GDM1 (cell line): ENCODE measurements around the gene SLC24A4.

Experiments used
- DNase-seq: peaks from one replicate; lab custom pipeline; 2025; lab: John Stamatoyannopoulos, UW

SLC24A4 gene

DNA sequence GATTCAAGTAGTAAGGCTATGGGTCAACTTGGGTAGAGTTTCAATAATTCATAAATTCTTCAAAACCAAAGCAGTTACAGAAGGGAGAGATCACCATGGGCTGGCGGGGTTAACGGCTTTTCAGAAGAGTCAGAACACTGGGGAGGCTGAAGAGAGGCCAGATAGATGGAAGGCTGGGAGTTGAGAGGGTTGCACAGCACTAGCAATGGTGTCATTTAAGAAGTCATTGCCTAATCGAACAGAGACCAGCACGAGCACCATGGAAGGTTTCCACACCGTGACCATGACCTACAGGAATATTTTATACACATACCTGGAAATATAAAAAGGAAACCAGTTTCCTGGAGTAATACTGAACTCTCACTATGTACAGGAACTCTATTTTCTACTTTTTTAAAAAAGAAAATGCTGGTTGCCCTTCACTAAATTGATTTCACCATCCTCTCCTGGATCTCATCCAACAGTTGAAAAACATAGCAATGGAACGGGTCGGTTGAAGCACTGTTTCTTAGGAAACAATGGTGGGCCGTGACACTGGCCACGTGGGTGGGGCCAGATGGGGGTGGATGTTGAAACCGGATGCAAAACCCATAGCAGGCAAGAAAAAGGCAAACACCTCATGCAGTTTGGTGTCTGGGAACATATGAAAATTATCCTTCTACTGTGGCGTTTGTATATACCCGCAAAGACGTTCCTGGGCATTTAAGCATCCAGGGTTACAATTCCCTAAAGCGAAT, 152.7 kb downstream of the SLC24A4 start:
- DNase-seq: no peak

DNA sequence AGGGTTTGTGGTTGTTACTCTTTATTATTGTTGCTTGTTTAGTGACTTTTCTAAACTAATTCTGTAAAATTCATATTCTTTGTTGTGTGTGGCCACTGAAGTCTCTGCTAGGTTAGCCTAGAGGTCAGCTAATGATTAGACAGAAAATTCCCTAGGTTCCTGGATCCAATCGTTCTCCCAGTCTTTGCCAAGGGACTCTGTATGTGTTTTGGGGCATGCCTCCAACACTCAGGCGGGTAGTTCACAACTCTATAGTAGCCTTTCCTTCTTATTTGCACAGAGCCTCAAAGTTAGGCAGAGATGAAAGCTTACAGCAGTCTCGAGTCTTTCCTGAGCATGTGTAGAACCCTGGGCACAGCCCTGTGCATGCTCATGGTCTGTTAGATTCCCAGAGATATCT, 157.9 kb downstream of the SLC24A4 start:
- no peak for DNase-seq

DNA sequence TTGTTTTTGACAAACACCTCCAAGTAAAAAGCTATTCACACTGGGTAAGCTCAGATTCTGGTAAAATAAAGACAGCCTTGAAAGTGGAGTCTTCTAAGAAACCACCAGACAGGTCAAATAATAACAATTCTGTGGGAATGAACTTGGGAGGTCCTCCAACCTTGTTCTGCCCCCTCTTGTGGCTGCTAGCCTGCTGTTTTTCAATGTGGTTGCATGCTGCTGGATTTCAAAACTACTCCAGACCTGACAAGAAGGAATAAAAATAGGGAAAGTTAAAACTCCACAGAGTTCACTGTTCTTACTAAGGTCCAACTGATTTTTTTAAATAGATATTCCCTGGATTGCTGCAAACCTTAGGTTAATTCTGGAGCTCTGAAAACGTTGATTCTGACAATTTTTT, 158.4 kb downstream of the SLC24A4 start:
- no peak for DNase-seq

DNA sequence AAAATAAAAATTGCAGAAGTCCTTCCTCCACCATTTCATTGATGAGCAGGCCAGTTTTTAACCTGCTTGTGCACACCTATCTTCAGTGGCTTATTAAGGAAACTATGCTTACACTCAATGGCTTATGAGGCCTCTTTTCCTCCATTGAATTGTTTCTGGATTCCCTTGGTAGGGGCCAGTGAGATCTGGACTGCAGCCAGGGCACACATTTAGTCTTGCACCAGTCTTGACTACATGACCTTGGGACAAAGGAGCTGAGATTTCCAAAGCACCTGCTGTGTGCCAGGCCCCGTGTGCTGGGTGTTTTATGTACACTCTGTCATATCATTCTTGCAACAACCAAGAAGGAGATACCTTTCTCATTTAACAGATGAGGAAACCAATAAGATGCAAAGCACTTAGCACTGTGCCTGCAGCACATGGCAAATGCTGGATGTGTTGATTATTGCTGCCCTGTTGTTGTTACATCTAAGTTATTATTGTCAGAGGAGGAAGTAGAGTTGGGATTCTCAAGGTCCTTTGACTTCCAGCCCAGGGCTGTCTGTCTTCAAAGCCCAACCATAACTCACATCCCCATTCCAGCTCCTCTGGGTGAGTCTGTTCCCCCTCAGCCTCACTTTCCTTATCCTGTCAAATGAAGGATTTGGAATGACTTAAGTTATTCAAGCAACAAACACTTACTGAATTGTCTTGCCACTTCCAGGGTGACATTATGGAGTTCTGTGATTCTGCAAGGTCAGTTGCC, 159.0 kb downstream of the SLC24A4 start:
- no peak for DNase-seq

DNA sequence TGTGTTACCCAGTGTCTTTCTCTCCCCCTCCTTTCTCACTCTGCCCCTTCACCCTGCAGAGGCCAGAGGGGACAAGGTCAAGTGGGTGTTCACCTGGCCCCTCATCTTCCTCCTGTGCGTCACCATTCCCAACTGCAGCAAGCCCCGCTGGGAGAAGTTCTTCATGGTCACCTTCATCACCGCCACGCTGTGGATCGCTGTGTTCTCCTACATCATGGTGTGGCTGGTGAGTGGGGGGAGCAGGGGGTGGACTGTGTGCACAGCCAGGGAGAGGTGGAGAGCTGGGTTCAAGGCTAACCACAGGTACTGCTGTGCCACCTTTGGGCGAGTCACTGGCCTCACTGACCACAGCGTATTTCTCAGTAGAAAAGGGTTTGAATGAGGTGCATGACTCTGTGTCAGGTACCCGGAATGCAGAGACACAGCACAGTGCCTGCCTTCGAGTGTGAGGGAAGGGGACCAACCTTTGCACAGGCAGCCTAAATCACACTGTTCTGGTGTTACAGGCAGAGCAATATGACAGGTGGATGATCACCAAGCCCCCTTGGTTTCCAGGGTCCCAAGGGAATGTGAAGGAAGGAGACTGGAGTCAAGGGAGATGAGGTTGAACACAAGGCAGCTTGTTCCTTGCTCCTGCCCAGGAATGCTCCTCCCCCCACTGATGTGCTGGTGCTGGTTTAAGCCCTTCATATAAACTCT, 159.8 kb downstream of the SLC24A4 start:
- DNase-seq: no peak

DNA sequence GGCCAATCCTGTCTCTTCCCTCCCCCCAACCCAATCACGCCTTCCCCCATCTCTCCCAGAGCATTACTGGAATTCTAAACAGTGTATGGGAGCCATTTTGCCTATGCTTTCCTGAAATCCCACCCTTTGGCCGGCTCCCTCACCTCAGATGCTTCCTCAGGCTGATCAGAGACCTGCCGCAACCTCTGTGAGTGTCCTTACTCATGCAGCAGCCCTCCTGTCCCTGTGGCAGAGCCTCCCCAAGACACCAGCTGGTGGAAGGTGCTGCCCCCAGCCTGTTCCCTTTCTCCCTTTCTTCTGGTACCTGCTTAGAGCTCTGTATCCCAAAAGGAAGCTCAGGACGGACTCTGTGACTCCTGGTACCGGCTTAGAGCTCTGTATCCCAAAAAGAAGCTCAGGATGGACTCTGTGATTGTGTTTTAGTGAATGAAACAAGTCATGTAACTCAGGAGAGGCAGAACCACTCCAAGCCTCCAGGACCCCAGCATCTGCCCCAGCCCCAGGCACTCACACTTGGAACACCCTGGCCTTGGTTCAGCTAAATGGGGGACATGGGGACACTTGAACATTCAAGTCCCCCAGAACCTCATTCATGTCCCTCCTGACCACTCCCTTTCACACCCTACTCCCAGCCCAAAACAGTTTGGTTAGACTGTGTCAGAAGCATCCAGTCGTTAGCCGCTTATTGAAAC, 161.3 kb downstream of the SLC24A4 start:
- no peak for DNase-seq

DNA sequence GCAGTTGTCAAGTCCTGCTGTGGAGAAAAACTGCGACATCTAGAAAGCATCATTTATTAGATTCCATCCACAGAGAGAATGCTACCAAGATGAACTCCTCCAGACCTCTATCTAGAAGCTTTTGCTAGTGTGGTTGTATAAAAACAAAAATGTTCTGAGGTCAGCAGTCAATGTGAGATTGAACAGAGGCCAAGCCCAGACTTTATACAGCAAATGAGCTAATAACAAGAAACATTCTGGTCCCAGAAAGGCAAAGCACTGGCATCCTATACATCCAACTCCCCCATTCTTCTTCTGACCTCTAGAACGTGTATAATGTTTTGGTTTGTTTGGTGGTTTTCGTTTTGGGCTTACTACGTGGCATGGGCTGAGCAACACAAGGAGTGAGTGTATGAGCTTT, 163.9 kb downstream of the SLC24A4 start:
- no peak for DNase-seq

DNA sequence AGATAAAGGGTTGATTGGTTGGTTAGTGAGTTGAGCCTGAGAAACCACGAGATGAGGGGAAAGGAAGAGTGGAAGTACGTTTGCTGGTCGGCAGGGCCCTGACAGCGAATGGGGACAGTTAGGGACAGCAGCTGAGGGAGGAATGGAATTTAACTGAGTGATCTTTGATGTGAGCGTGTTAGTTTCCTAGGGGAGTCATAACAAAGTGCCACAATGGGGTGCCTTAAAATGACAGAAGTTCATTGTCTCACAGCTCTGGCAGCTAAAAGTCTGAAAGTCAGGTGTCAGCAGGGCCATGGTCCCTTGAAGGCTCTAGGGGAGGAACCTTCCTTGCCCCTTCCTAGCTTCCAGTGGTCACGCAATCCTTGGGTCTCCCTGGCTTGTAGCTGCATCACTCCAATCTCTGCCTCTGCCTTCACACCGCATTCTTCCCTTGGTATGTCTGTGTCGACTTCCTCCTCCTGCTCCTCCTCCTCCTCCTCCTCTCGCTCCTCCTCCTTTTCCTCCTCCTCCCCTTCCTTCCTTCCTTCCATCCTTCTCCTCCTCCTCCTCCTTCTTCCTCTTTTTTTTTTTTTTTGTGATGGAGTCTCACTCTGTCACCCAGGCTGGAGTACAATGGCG, 164.7 kb downstream of the SLC24A4 start:
- DNase-seq: peak; percentile 12

DNA sequence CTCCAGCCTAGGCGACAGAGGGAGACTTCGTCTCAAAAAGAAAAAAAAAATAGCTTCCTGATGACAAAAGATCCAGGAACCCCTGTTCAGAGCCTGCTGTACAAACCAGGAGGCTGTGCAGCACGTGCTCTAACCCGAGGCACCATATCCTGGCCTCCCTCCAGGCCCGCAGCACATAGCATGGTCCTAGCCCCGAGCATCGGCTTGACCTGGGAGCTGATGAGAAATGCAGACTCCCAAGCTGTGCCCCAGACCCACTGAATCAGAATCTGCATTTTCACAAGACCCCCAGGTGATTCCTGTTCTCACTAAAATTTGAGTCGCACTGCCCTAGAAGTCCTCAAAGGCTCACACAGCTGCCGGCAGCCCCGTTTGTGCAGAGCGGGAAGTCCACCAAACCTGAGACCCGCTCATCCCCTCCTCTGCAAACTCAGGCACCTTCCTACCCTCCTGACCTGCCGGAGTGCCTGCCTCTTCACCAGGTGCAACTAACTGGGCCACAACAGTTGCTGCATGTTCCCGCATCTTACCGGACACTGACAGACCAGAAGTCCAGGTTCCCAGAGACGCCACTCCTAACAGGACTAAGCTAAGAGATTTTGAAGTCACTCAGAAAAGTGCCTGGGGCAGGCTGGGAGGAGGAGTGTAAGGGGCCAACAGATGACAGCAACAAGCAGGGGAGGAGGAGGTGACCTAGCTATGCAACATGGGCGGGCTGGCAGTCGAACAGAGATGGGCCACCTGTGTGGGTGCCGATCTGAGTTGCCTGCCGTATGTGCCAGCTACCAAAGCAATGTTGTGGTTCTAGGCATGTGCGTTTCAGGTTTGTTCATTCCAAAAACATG, 166.7 kb downstream of the SLC24A4 start:
- no peak for DNase-seq

DNA sequence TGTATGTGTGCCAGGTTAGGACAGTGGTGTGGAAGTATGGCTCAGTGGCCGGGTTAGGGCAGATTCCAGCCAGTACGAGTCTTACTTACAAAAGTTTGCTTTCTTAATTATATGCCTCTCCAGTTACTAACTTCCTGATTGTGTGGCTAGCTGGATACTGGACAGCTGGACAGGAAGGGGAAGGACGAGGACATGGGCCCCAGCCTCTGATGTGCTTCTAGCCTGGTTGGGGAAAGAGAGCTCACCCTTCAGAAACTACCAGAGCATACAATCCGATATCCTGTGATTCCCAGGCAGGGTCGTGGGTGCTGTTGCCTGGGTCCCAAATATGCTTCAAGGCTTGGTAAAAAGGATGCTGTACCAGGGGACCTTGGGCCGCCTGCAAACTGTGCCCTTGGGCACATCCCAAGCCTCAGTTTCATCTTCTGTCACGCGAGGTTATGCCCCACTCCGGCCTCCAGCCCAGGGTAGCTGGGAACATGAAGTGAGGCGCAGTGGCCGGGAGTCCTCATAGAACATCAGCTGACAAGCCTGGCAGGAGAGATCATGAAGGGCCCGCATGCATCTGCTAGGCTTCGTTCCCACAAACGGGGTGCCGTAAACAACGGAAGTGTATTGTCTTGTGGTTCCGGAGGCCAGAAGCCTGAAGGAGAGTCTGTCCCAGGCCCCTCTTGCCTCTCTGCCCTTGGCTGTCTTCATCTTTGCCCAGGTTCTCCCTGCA, 167.4 kb downstream of the SLC24A4 start:
- no peak for DNase-seq

DNA sequence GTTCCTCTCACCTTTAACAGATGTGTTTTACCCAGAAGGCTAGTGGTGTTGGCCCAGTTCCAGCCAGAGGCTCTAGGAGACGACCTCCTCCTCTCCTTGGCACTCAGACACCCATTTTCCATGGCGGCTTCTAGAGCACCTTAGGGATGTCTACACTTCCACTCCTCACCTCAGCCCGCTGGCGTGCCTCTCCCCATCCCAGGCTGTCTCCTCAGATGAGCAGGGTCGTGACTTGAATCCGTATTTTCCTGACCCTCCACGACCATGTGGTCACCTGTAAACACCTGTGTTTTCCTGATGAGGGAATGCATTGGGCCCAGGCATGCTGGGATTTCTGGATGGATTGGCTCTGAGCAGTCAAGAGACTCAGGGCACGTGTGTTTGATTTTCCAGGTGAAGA, 168.8 kb downstream of the SLC24A4 start:
- no peak for DNase-seq

DNA sequence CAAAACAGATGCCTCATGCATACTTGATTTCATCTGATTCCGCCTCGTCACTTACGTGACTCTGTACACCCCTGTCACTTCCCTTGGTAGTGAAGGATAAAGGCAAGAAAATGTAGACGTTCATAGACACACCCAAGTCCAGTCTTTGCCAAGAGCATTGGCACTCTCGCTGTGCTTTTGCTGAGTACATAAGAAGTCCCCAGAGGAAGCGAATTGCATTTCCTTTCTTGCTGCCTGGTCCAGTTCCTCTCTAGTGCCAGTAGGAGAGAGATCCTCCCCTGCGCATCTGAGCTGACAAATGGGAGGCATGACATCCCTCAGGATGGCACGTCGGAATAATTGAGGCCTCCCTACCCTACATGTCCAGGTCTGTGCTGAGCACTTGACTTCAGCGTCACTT, 169.3 kb downstream of the SLC24A4 start:
- no peak for DNase-seq

DNA sequence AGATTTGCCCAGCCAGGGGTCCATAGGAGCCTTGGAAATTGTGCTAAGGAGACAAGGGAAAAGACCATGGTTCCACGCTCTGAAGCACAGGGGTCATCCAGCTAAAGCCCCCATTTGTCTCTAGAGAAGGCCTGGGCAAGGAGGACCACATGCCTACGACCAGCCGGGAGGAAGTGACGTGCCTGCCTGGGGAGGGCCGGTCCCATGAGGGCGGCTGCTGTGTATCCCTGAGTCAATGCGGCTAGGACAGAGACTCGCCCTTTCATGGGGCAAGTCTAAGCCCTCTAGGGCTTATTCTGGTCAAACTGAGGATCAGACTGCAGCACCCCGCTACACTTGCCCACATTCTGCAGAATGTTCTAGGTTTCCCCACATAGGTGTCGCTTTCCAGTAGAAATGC, 170.1 kb downstream of the SLC24A4 start:
- DNase-seq: no peak

DNA sequence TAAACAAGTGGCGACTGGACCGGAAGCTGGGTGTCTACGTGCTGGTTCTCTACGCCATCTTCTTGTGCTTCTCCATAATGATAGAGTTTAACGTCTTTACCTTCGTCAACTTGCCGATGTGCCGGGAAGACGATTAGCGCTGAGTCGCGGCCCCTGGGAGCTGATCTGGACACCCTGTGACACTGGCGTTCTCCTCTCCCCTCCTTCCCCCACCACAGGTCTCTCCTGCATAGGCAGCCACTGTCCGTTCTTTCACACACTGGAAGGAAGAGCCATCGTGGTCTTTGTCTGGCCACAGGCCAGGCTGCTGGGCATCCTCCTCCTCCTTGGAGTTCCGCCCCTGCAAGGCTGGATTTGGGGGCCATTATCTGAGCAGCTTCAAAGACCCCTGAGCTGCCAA, 170.5 kb downstream of the SLC24A4 start:
- no peak for DNase-seq

DNA sequence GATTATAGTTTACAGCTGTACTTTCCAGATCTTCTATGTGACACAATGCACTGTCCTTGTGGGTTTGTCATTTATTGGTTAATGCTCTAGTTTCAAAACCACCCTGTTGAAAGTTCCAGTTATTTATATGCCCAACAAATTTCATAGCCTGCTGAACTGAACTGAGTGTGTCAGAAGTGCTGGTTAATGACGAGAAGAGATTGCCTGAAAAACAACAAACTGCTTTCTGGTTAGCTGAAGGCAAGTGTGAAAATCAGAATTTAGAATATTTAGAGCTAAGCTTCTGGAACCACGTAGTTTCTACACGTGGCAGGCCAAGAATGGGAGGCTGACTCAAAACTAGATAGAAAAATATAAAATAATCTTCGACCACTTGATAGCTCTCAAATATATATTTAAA, 171.5 kb downstream of the SLC24A4 start:
- no peak for DNase-seq

DNA sequence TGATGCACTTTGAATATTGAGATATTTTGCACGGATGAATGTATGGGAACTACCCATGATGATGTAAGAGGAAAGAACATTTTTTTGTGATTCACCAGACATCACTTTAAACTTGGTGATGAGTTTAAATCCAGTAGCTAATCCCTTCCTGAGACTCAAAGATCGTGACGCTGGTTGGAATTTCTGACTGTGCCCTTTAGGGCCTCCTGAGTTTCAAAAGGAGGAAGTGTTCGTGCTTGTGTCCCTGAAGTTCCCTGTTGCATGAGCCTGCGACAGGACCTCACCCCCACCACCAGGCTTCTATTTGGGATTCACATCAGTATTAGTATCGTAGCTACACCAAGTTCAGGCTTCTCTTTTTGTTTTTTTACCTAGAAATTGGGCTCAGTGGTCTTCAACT, 172.1 kb downstream of the SLC24A4 start:
- no peak for DNase-seq

DNA sequence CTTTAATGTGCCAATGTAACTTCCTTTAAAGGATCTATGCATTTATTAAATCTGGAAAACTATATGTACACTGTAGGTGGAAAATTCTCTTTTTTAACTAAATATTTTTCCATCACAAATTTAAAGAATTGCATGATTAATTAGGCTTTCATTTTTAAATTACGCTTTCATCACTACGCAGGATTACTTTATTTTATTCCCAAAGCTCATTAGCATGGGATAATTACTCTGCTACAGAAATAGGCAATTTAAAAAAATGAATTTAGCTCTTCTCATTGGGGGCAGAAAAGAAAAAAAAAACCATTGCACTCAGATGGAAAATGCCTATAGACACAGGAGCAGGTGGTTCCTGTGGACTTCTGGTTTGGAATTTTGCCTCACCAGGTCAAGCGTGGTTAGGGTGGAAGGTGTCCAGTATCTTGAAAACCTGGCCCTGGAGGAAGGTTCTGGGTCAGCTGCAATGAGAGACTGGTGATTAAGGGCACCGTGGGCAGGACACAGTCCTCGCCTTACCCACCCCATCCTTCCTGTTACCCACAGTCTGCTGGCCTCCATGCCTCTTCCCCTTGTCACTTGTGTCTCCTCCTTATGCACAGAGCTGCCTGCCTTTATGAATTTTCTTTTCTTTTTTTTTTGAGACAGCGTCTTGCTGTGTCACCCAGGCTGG, 173.4 kb downstream of the SLC24A4 start:
- DNase-seq: peak; percentile 21

DNA sequence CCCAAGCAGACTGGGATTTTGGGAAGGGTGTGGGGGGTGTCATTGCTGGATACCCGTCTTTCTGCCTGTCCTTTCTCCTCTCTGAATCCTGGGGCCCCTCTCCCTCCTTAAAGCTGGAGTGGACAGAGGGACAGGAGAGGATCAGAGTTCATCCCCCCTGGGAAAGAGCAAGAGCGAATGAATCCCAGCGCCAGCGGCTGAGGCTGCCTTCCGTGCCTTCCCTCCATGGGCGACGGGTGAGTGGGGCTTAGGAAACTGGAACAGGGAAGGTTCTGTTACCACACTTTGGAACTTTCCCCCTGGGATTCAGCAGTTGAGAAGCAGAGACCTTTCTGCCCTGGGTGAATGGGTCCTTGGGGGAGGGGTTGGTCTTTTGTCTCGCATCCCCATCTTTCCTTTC, 174.4 kb downstream of the SLC24A4 start:
- DNase-seq: no peak

DNA sequence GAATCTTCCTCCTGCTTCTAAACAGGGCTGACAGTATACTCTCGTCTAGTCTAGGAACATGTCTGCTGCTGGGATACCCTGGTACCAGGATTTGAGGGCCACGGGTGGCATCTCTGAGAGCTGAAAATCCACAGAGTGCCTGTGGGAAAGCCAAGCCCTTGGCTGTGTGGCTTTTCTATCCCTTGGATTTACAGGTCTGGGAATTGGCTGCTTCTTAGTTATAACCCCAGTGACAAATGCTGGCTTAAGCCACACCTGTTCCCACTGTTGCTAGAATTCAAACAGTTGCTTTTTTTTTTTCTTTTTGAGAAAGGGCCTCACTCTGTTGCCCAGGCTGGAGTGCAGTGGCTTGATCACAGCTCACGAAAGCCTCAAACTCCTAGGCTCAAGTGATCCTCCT, 176.3 kb downstream of the SLC24A4 start:
- DNase-seq: no peak

DNA sequence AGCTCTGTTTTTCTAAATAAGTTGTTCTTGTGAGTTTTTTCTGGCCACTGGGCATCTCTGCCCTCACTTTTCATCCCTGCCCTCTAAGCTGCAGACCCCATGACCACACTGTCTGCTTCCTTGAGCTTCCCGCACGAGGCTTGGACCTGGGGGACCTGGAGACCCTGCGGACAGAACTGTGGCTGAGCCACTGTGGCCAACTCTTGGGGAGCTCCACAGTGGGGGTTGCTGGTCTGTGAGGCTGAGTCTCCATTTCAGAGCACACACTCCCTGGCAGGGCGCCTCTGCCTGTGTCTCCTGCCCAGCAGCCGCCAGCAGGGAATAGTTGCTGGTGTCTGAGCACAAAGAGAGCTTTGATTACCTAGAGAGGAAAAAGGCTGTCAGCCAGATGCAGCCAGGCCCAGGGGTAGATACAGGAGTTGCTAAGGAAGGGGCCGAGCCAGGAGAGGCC, 177.6 kb downstream of the SLC24A4 start:
- DNase-seq: no peak
